PC-3 (cell line): ENCODE measurements around the gene SHISA2.

Experiments
- CTCF ChIP-seq: fragments of 300-600 bp; sonication (generic); conservative IDR thresholded peaks from 2 replicates; pipeline ENCODE4 v1.5.1; 2017; ENCODE audit warnings: antibody characterized with exemption, low read depth, mild to moderate bottlenecking, low read length
- EZH2 ChIP-seq: fragments of 300-600 bp; sonication (generic); IDR thresholded peaks from one replicate; pipeline ENCODE4 v1.6.1; 2017; ENCODE audit warnings: antibody characterized with exemption, mild to moderate bottlenecking, low read length; ENCODE audit not compliant: unreplicated experiment
- EZH2phosphoT487 ChIP-seq: fragments of 300-600 bp; sonication (generic); IDR thresholded peaks from 2 replicates; pipeline ENCODE4 v1.6.1; 2018; ENCODE audit warnings: mild to moderate bottlenecking, antibody characterized with exemption, low read length, borderline replicate concordance

GRCh38 chr13:26012995-26013394 lies 38.8 kb downstream of the SHISA2 start:
- no peak for TF ChIP-seq CTCF
- no peak for TF ChIP-seq EZH2
- TF ChIP-seq EZH2phosphoT487 = no peak
